ENCODE results near the gene FBLN1. TPM values are rescaled to one million over a fixed set of nuclear protein-coding genes. Genes with fewer than 3 reads are reported as not detected.

FBLN1 gene
- total RNA-seq, 1 donor from 2014 or later, result not detected

- Mint-ChIP-seq H3K27me3 (peaks cover 19% of the 10 kb centered on the region), H3K36me3 (ENCODE audit: low read depth) (no peaks in the 10 kb centered on the region), H3K9me3 (peaks cover 6% of the 10 kb centered on the region), H3K4me1 (no peaks in the 10 kb centered on the region), H3K27ac (no peak overlapping the region), H3K4me3 (no peak overlapping the region)
- TF ChIP-seq CTCF (IDR thresholded peaks at IDR 0.05), result no peak
- intact Hi-C loops (cut with micrococcal nuclease), result no loop called here
- POLR2A ChIA-PET, result no interaction called here
- ATAC-seq (ENCODE audit: low read depth) (no peak), DNase-seq (no peak)
- CTCF ChIA-PET, result no interaction called here
Measured at GRCh38 chr22:45476814-45477213, 25.9 kb upstream of the FBLN1 start.

- ChIA-PET POLR2A (no interaction called here), CTCF (no interaction called here)
- Mint-ChIP-seq H3K9me3 (peaks cover 6% of the 10 kb centered on the region), H3K27ac (no peak overlapping the region), H3K36me3 (ENCODE audit: low read depth) (no peaks in the 10 kb centered on the region), H3K27me3 (peaks cover 21% of the 10 kb centered on the region), H3K4me3 (no peak overlapping the region), H3K4me1 (no peaks in the 10 kb centered on the region)
- no peak for ATAC-seq (ENCODE audit: low read depth)
- no peak for DNase-seq
- TF ChIP-seq CTCF (IDR thresholded peaks at IDR 0.05), result no peak
- intact Hi-C loops (cut with micrococcal nuclease), result no loop called here
Measured at GRCh38 chr22:45477366-45478107, 25.1 kb upstream of the FBLN1 start.

- no peak for TF ChIP-seq CTCF (IDR thresholded peaks at IDR 0.05)
- intact Hi-C loops (cut with micrococcal nuclease), result no loop called here
- DNase-seq (no peak), ATAC-seq (ENCODE audit: low read depth) (no peak)
- ChIA-PET POLR2A (no interaction called here), CTCF (no interaction called here)
- peaks cover 6% of the 10 kb centered on the region for H3K9me3 Mint-ChIP-seq
- no peaks in the 10 kb centered on the region for H3K4me1 Mint-ChIP-seq
- H3K27ac Mint-ChIP-seq, result no peak overlapping the region
- no peaks in the 10 kb centered on the region for H3K36me3 Mint-ChIP-seq (ENCODE audit: low read depth)
- H3K27me3 Mint-ChIP-seq, result peaks cover 21% of the 10 kb centered on the region
- no peak overlapping the region for H3K4me3 Mint-ChIP-seq
Measured at GRCh38 chr22:45478108-45478771, 24.4 kb upstream of the FBLN1 start.

GRCh38 chr22:45480717-45481116 is 22.0 kb upstream of the FBLN1 start:
- Mint-ChIP-seq H3K27me3 (peaks cover 18% of the 10 kb centered on the region), H3K4me3 (no peak overlapping the region), H3K4me1 (no peaks in the 10 kb centered on the region), H3K36me3 (ENCODE audit: low read depth) (no peaks in the 10 kb centered on the region), H3K27ac (no peak overlapping the region), H3K9me3 (peaks cover 6% of the 10 kb centered on the region)
- ChIA-PET POLR2A (no interaction called here), CTCF (no interaction called here)
- no peak for TF ChIP-seq CTCF (IDR thresholded peaks at IDR 0.05)
- intact Hi-C loops (cut with micrococcal nuclease), result no loop called here
- ATAC-seq (ENCODE audit: low read depth) (no peak), DNase-seq (no peak)

- intact Hi-C loops (cut with micrococcal nuclease), result no loop called here
- H3K27me3 Mint-ChIP-seq, result peaks cover 22% of the 10 kb centered on the region
Measured at GRCh38 chr22:45481661-45482060, 21.0 kb upstream of the FBLN1 start.

More at GRCh38 chr22:45481661-45482060, 21.0 kb upstream of the FBLN1 start:
- Mint-ChIP-seq H3K4me3 (no peak overlapping the region), H3K36me3 (ENCODE audit: low read depth) (no peaks in the 10 kb centered on the region), H3K4me1 (no peaks in the 10 kb centered on the region), H3K27ac (no peak overlapping the region), H3K9me3 (peaks cover 6% of the 10 kb centered on the region)
- no peak for DNase-seq
- no peak for TF ChIP-seq CTCF (IDR thresholded peaks at IDR 0.05)
- ATAC-seq (ENCODE audit: low read depth), result no peak
- ChIA-PET CTCF (no interaction called here), POLR2A (no interaction called here)

All from activated B cell treated with CpG ODN at 0.5 μM for 24 hours (primary cell).